HFFc6 (cell line): ENCODE measurements around the gene TRPM4. TPM values are rescaled to one million over a fixed set of nuclear protein-coding genes. Genes with fewer than 3 reads are reported as not detected.
A peak's percentile ranks its signal among the peaks of the same experiment; 100 is the strongest.

Source experiments
- DNase-seq: peaks from one replicate; pipeline ENCODE4 v3.0.0-alpha.2; 2018
- H3K27ac Mint-ChIP-seq: 2 replicates; pipeline ENCODE4 v1.8.0; 2020; ENCODE audit warnings: mild to moderate bottlenecking, mixed read lengths
- H3K27me3 Mint-ChIP-seq: 2 replicates; pipeline ENCODE4 v1.8.0; 2021; ENCODE audit warnings: mild to moderate bottlenecking, moderate library complexity, mixed read lengths; ENCODE audit not compliant: insufficient read depth
- H3K36me3 Mint-ChIP-seq: 2 replicates; pipeline ENCODE4 v1.8.0; 2021; ENCODE audit warnings: low read depth, mixed read lengths
- H3K4me1 Mint-ChIP-seq: 2 replicates; pipeline ENCODE4 v1.8.0; 2020; ENCODE audit warnings: low read depth, mixed read lengths
- H3K4me3 Mint-ChIP-seq: 2 replicates; pipeline ENCODE4 v1.8.0; 2020; ENCODE audit warnings: mild to moderate bottlenecking, moderate library complexity, mixed read lengths
- H3K9me3 Mint-ChIP-seq: 2 replicates; pipeline ENCODE4 v1.8.0; 2020; ENCODE audit warnings: mild to moderate bottlenecking, mixed read lengths
- total RNA-seq, 6 experiments: library from RNA; stranded (reverse); fragmentation: NEBNext Ultra II Directional; extraction: Animal tissue kit (Norgen Biotek cat#: 25700); gene quantifications; 2 replicates in 1 of 6; 3 replicates in 5 of 6; pipeline ENCODE4 v1.2.3, GENCODE V29; 2021
- TF ChIP-seq, protein P1 (sequence below): fragments of 200-600 bp; sonication (generic); IDR thresholded peaks from 2 replicates; pipeline ENCODE4 v1.5.0; 2021; ENCODE audit warnings: antibody characterized with exemption, mild to moderate bottlenecking

TRPM4 gene
- total RNA-seq, 6 experiments from 2014 or later = 25.5 to 32.5 (median 30.5) TPM

DNA sequence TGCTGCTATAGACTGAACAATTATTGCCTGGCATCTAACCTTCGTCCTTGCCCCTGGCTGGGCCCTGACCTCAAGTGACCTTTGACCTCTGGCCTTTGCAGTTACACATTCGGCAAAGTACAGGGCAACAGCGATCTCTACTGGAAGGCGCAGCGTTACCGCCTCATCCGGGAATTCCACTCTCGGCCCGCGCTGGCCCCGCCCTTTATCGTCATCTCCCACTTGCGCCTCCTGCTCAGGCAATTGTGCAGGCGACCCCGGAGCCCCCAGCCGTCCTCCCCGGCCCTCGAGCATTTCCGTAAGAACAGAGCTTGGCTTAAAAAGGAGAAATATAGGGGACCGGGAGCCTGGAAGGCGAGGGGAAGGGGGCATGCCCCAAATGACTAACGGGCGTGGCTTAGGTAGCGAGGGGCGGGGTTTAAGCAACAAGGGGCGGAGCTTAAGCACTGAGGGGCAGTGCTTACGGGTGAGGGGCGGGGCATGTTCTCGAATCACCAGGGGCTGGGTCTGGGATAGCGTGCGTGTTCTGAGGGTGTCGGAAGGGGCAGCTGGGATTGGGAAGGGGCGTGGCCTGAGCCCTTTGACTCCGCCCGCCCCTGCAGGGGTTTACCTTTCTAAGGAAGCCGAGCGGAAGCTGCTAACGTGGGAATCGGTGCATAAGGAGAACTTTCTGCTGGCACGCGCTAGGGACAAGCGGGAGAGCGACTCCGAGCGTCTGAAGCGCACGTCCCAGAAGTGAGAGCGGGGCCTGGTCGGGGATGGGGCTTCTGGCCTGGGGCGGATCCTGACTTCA is 52.7 kb downstream of the TRPM4 start:
- peaks cover 9% of the 10 kb centered on the region for H3K4me1 Mint-ChIP-seq
- peaks cover 3% of the 10 kb centered on the region; the same call in 1 of the 2 replicates for H3K27me3 Mint-ChIP-seq
- TF ChIP-seq, protein P1, sequence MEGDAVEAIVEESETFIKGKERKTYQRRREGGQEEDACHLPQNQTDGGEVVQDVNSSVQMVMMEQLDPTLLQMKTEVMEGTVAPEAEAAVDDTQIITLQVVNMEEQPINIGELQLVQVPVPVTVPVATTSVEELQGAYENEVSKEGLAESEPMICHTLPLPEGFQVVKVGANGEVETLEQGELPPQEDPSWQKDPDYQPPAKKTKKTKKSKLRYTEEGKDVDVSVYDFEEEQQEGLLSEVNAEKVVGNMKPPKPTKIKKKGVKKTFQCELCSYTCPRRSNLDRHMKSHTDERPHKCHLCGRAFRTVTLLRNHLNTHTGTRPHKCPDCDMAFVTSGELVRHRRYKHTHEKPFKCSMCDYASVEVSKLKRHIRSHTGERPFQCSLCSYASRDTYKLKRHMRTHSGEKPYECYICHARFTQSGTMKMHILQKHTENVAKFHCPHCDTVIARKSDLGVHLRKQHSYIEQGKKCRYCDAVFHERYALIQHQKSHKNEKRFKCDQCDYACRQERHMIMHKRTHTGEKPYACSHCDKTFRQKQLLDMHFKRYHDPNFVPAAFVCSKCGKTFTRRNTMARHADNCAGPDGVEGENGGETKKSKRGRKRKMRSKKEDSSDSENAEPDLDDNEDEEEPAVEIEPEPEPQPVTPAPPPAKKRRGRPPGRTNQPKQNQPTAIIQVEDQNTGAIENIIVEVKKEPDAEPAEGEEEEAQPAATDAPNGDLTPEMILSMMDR = 0 out of 2 replicates have a peak, but pooled peaks have one; percentile 7
- peaks cover 17% of the 10 kb centered on the region for H3K36me3 Mint-ChIP-seq
- H3K9me3 Mint-ChIP-seq = no peaks in the 10 kb centered on the region
- H3K27ac Mint-ChIP-seq = no peak overlapping the region
- DNase-seq = no peak
- no peak overlapping the region for H3K4me3 Mint-ChIP-seq

DNA sequence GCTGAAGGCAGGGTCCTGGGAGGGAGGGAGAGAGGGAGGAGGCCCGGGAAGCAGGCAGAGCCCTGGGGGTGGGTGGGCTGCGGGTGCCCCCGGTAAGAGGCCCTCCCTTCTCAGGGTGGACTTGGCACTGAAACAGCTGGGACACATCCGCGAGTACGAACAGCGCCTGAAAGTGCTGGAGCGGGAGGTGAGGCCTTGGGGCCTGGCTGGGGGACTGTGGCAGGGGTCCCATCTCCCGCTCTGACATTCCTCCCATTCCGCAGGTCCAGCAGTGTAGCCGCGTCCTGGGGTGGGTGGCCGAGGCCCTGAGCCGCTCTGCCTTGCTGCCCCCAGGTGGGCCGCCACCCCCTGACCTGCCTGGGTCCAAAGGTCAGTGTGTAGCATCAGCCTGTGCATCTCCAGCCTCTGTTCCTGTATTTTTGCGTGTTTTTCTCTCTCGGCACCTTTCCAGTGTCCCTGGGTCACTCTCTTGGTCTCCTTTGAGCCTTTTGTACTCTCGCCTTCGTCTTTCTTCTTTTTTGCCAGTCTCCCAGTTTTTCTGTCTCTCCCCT is 53.4 kb downstream of the TRPM4 start:
- Mint-ChIP-seq H3K27me3 (peaks cover 3% of the 10 kb centered on the region; the same call in 1 of the 2 replicates), H3K4me3 (no peak overlapping the region), H3K9me3 (no peaks in the 10 kb centered on the region), H3K27ac (no peak overlapping the region), H3K36me3 (peaks cover 17% of the 10 kb centered on the region), H3K4me1 (peaks cover 9% of the 10 kb centered on the region)
- no peak for DNase-seq
- TF ChIP-seq, protein P1 = no peak

DNA sequence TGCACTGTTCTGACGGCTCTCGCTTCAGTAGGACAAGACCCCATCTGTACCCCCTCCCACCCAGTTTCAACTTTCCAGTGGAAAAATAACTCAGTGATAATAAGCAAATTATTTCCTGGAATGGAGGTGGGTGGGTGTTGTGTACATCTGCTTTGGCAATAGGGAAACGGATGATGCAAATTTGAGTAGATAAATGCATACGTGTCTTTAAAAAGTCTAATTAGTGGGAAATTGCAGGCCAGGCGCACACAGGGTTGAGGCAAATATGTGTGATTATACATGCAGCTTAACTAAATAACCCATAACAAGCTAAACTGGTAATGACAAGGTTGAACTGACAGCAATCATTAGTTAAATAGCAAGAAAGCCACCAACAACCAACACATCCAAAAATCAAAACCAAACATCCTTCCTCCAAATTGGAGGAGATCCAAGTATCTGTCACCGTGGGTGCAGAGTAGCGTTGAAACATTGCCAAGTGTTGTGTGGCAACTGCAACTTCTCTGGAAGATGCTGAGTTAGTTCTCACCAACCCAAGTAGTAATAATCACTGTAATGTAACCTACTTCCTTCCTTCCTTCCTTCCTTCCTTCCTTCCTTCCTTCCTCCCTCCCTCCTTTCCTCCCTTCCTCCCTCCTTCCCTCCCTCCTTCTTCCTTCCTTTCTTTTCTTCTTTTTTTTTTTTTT is 54.6 kb downstream of the TRPM4 start:
- H3K27ac Mint-ChIP-seq = no peak overlapping the region
- peaks cover 17% of the 10 kb centered on the region for H3K36me3 Mint-ChIP-seq
- H3K4me3 Mint-ChIP-seq = no peak overlapping the region
- peaks cover 9% of the 10 kb centered on the region for H3K4me1 Mint-ChIP-seq
- TF ChIP-seq, protein P1 = no peak
- peaks cover 3% of the 10 kb centered on the region; the same call in 1 of the 2 replicates for H3K27me3 Mint-ChIP-seq
- no peak for DNase-seq
- H3K9me3 Mint-ChIP-seq = no peaks in the 10 kb centered on the region

DNA sequence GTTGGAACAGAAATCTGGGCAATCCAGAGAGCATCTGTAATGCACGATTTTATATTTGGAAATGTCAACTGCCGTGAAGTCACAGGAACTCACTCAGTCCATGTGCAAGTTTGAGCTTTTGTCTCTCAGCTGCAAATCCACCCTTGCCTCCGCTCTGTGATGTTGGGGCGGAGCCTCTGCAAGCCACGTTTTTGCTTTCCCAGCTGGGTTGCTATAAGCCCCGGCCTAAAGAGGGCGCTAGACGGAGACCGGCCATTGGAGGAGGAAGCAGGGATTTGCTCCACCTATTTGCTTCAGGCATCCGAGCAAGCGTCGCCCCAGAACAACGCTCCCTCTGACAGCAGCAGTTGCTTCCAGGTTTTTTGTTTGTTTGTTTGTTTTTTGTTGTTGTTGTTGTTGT is 56.2 kb downstream of the TRPM4 start:
- TF ChIP-seq, protein P1 = peak; percentile 39; the same call in 1 of the 2 replicates
- no peaks in the 10 kb centered on the region for H3K4me1 Mint-ChIP-seq
- H3K36me3 Mint-ChIP-seq = peaks cover 12% of the 10 kb centered on the region; the same call in 1 of the 2 replicates
- no peak overlapping the region for H3K27ac Mint-ChIP-seq
- H3K27me3 Mint-ChIP-seq = peaks cover 3% of the 10 kb centered on the region
- no peak overlapping the region for H3K4me3 Mint-ChIP-seq
- no peak for DNase-seq
- H3K9me3 Mint-ChIP-seq = no peaks in the 10 kb centered on the region

DNA sequence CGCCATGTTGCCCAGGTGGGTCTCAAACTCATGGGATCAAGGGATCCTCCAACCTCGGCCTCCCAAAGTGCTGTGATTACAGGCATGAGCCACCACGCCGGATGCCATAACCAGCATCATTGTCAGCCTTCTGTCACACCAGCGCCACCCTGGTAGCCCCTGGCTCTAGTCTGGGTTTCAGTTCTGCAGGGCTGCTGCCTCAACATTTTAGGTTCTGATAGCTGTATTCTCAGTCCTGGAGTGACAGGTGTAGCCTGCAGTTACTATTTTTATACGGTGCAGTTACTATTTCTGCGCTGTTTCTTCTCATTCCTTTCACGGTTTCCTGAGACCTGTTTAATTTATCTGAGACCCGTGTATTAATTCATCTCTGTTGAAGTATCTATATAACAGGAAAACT is 57.1 kb downstream of the TRPM4 start:
- H3K9me3 Mint-ChIP-seq = no peaks in the 10 kb centered on the region
- no peaks in the 10 kb centered on the region for H3K4me1 Mint-ChIP-seq
- TF ChIP-seq, protein P1 = no peak
- no peak for DNase-seq
- H3K27me3 Mint-ChIP-seq = peaks cover 5% of the 10 kb centered on the region
- peaks cover 12% of the 10 kb centered on the region; the same call in 1 of the 2 replicates for H3K36me3 Mint-ChIP-seq
- H3K4me3 Mint-ChIP-seq = no peak overlapping the region
- H3K27ac Mint-ChIP-seq = no peak overlapping the region
